ENCODE results near the gene CAB39.

Gene CAB39

DNA sequence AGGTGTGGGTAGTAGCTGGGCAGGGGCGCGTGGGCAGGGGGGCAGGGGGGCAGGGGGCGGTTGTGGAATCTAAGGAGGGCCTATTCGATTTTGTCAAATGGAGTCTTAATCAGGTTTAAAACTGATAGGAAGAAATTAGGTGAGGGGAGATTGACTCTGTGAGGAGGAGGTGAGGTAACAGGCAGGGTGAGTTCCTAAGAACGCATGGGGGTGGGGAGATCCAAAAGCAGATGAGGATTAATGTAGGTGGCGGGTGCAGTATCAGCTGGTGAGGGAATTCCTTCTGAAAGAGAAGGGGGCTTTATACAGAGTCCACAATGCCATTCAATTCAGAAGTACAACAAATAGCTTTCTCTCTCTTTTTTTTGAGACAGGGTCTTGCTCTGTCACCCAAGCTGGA, 72.7 kb downstream of the CAB39 start:
- TF ChIP-seq, protein P1, sequence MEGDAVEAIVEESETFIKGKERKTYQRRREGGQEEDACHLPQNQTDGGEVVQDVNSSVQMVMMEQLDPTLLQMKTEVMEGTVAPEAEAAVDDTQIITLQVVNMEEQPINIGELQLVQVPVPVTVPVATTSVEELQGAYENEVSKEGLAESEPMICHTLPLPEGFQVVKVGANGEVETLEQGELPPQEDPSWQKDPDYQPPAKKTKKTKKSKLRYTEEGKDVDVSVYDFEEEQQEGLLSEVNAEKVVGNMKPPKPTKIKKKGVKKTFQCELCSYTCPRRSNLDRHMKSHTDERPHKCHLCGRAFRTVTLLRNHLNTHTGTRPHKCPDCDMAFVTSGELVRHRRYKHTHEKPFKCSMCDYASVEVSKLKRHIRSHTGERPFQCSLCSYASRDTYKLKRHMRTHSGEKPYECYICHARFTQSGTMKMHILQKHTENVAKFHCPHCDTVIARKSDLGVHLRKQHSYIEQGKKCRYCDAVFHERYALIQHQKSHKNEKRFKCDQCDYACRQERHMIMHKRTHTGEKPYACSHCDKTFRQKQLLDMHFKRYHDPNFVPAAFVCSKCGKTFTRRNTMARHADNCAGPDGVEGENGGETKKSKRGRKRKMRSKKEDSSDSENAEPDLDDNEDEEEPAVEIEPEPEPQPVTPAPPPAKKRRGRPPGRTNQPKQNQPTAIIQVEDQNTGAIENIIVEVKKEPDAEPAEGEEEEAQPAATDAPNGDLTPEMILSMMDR (IDR thresholded peaks at IDR 0.05; ENCODE audit: insufficient read depth, low read depth, low read length, missing control alignments), result no peak
- no peak overlapping the region for H3K4me3 ChIP-seq (ENCODE audit: low read length)
- no peak for DNase-seq (ENCODE audit: low read depth)

DNA sequence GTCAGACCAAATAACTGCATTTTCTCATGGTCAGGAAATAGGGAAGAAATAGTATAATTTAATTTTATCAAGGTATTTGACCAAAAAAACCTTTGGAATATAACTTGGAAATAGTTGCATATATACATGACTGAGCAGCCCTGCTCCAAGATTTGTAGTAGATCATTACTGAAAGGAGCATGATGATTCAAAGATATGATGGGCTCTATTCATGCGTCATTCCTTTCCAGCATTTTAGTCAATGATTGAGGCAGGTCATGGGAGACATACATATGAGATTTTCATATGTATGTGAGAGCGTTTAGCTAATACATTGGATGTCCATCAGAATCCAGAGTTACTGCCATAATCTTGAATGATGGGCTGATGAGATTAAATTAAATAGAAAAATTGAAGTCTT, 74.5 kb downstream of the CAB39 start:
- TF ChIP-seq, protein P1 (IDR thresholded peaks at IDR 0.05; ENCODE audit: insufficient read depth, low read depth, low read length, missing control alignments), result no peak
- DNase-seq (ENCODE audit: low read depth), result no peak
- no peak overlapping the region for H3K4me3 ChIP-seq (ENCODE audit: low read length)

DNA sequence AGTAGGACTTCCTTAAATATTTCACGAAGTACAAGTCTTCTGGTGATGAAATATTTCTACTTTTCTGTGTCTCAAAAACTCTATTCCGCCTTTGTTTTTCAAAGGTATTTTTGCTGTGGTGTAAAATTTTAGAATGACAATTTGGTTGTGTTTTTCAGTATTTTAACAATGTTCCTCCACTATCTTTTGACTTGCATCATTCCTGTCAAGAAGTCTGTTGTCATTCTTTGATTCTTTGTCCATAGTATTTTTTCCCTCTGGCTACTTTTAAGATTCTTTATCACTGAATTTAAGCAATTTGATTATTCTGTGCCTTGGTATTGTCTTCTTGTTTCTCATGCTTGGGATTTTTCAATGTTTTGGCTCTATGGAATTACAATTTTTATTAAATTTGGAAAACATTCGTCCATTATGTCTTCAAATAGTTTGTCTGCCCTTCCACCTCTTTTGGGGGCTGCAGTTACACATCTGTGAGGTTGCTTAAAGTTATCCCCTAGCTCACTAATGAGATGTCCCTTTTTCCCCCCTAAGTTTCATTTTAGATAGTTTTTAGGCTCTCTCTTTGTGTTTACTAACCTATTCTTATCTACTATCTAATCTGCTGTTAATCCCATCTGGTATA, 76.0 kb downstream of the CAB39 start:
- TF ChIP-seq, protein P1 (IDR thresholded peaks at IDR 0.05; ENCODE audit: insufficient read depth, low read depth, low read length, missing control alignments), result no peak
- H3K4me3 ChIP-seq (ENCODE audit: low read length), result no peak overlapping the region
- no peak for DNase-seq (ENCODE audit: low read depth)

DNA sequence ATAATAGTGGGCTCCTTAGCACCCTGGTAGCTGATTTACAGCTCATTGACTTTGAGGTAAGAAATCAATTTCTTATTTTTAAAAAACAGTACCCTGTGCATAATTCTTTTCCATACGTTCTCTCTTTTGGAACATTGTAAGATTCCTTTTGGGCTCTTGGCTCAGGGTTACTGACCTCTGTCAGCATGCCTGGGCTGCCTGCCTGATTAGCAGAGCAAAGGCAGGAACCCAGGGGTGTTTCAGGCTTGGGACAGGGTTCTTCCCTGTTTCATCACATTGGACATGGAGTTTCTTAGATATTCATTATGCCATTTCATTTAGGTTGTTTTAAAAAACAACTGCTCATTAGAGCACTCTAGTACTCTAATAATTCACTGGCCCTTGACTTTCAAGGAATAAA, 78.3 kb downstream of the CAB39 start:
- H3K4me3 ChIP-seq (ENCODE audit: low read length), result no peak overlapping the region
- DNase-seq (ENCODE audit: low read depth), result no peak
- TF ChIP-seq, protein P1 (IDR thresholded peaks at IDR 0.05; ENCODE audit: insufficient read depth, low read depth, low read length, missing control alignments), result no peak

DNA sequence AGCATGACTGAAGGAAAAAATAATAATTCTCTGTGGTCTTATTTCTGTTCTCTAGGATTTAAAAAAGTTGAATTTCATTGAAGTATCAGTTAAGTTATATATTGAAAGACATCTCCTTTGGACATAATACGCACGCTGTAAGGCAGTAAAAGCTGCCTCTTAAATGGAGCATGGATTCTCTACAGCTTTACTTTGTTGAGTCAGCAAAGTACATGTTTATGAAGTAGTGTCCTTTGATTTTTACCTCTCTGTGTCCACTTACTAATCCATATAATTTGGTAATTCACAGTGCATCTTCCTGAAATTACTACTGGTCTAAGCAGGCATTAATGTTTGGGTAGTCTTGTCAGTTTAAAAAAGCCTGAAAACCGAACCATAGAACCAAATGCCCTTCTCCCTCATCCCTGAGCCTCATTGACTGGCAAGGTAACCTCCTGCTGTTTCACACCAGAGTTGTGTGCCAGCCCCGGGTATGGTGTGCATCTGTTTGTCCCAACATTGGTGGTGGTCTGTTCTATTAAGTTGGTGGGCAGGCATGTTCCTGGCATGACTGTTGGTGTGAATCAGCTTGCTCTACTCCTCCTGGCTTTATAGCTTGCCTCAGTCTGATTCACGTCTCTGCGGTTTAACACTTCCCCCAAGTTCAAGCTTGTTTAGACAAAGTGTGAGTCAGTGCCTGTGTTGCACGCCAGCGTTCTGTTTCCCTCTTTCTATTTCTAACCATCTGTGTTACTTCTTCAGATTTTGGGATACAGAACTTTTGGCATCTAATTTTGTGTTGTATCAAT, 81.1 kb downstream of the CAB39 start:
- H3K4me3 ChIP-seq (ENCODE audit: low read length), result peak overlapping the region; percentile 9
- TF ChIP-seq, protein P1 (IDR thresholded peaks at IDR 0.05; ENCODE audit: insufficient read depth, low read depth, low read length, missing control alignments), result no peak
- DNase-seq (ENCODE audit: low read depth), result peak; percentile 98

DNA sequence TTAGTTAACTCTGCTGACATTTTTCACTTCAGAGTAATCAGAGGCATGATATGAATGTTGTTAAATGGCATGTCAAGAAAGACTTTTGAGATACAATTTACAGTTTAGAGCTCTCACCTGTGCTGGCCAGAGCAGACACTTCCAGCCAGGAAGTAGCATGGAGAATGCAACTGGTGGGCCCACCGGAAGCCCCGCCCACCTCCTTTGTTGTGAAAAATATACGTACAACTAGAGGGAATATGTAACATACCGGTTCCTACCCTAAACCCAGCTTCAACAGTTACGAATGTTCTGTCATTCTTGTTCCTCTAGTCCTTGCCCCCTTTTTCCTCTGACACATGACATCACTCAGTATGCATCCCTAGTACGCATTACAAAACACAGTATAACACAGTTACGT, 81.9 kb downstream of the CAB39 start:
- TF ChIP-seq, protein P1 (IDR thresholded peaks at IDR 0.05; ENCODE audit: insufficient read depth, low read depth, low read length, missing control alignments), result no peak
- DNase-seq (ENCODE audit: low read depth), result peak; percentile 47
- peak overlapping the region; percentile 9 for H3K4me3 ChIP-seq (ENCODE audit: low read length)
